ENCODE results near the gene PCDH1.

GRCh38 chr5:141840280-141840812, 37.9 kb downstream of the PCDH1 start:
- TF ChIP-seq CTCF (IDR thresholded peaks at IDR 0.05; ENCODE audit: low read depth, low read length, poor library complexity, severe bottlenecking): no peak
- no peak for TF ChIP-seq EZH2phosphoT487 (IDR thresholded peaks at IDR 0.05; ENCODE audit: borderline replicate concordance, low read length)

Measured in DOHH2 (cell line).